Retina (tissue), 1 donor: Measurements from ENCODE around the gene SGPP2.

Experiments used
- DNase-seq: peaks from one replicate; pipeline ENCODE4 v3.0.0-alpha.2; 2016

SGPP2 gene

GRCh38 chr2:222479859-222480258 lies 55.5 kb downstream of the SGPP2 start:
- DNase-seq: no peak

GRCh38 chr2:222480497-222480896 lies 56.2 kb downstream of the SGPP2 start:
- DNase-seq: no peak

- no peak for DNase-seq
Measured at GRCh38 chr2:222481941-222482340, 57.6 kb downstream of the SGPP2 start.

- DNase-seq: no peak
Measured at GRCh38 chr2:222483513-222484039, 59.2 kb downstream of the SGPP2 start.

GRCh38 chr2:222485367-222486211 lies 61.2 kb downstream of the SGPP2 start:
- DNase-seq: peak; percentile 39

GRCh38 chr2:222490131-222490530 lies 65.8 kb downstream of the SGPP2 start:
- no peak for DNase-seq

- DNase-seq: no peak
Measured at GRCh38 chr2:222492683-222493082, 68.3 kb downstream of the SGPP2 start.

GRCh38 chr2:222494104-222494739 lies 69.9 kb downstream of the SGPP2 start:
- DNase-seq: no peak

- DNase-seq: no peak
Measured at GRCh38 chr2:222495388-222495787, 71.0 kb downstream of the SGPP2 start.

- peak; percentile 11 for DNase-seq
Measured at GRCh38 chr2:222499226-222499625, 74.9 kb downstream of the SGPP2 start.

- DNase-seq: no peak
Measured at GRCh38 chr2:222504191-222504590, 79.8 kb downstream of the SGPP2 start.

- no peak for DNase-seq
Measured at GRCh38 chr2:222504719-222505118, 80.4 kb downstream of the SGPP2 start.

- DNase-seq: no peak
Measured at GRCh38 chr2:222506230-222506935, 82.0 kb downstream of the SGPP2 start.

GRCh38 chr2:222514901-222515300 lies 90.6 kb downstream of the SGPP2 start:
- DNase-seq: no peak

GRCh38 chr2:222518570-222519381 lies 94.4 kb downstream of the SGPP2 start:
- DNase-seq: no peak

- no peak for DNase-seq
Measured at GRCh38 chr2:222521099-222521498, 96.8 kb downstream of the SGPP2 start.

- DNase-seq: no peak
Measured at GRCh38 chr2:222522082-222522481, 97.7 kb downstream of the SGPP2 start.

GRCh38 chr2:222523783-222524544 lies 99.6 kb downstream of the SGPP2 start:
- DNase-seq: no peak

GRCh38 chr2:222525811-222526210 lies 101.5 kb downstream of the SGPP2 start:
- DNase-seq: no peak

- DNase-seq: no peak
Measured at GRCh38 chr2:222526480-222527277, 102.3 kb downstream of the SGPP2 start.

- no peak for DNase-seq
Measured at GRCh38 chr2:222532315-222532714, 108.0 kb downstream of the SGPP2 start.
